GM23248 (cell line): ENCODE measurements around the gene GTPBP6.

Experiments used
- EZH2 ChIP-seq: fragments of 200-600 bp; sonication (generic); IDR thresholded peaks from 2 replicates; pipeline ENCODE4 v1.6.1; 2018; ENCODE audit warnings: antibody characterized with exemption, mild to moderate bottlenecking; ENCODE audit not compliant: insufficient read depth, poor library complexity, severe bottlenecking
- EZH2phosphoT487 ChIP-seq: fragments of 200-600 bp; sonication (generic); IDR thresholded peaks from 2 replicates; pipeline ENCODE4 v1.6.1; 2018; ENCODE audit warnings: antibody characterized with exemption, moderate library complexity, mild to moderate bottlenecking, low read depth; ENCODE audit not compliant: insufficient read depth

GRCh38 chrX:264634-265455, 53.8 kb downstream of the GTPBP6 start:
- no peak for TF ChIP-seq EZH2
- no peak for TF ChIP-seq EZH2phosphoT487
